ENCODE results near the gene MMP24.

MMP24 gene

GRCh38 chr20:35281506-35282101 is 55.1 kb downstream of the MMP24 start:
- DNase-seq = no peak

GRCh38 chr20:35283441-35284266 is 57.2 kb downstream of the MMP24 start:
- DNase-seq = no peak

- DNase-seq = peak; percentile 83
Measured at GRCh38 chr20:35284267-35284991, 57.9 kb downstream of the MMP24 start, which contains the start of gene EIF6. TSS of gene EIF6 (minus strand) at chr20:35284772. CDS start at chr20:35284487, 285 bp downstream.

GRCh38 chr20:35284992-35285805 is 58.7 kb downstream of the MMP24 start:
- no peak for DNase-seq

GRCh38 chr20:35285806-35286076 is 59.3 kb downstream of the MMP24 start:
- no peak for DNase-seq

- no peak for DNase-seq
Measured at GRCh38 chr20:35286077-35286898, 59.8 kb downstream of the MMP24 start.

- no peak for DNase-seq
Measured at GRCh38 chr20:35286899-35287508, 60.5 kb downstream of the MMP24 start.

- no peak for DNase-seq
Measured at GRCh38 chr20:35287509-35288324, 61.2 kb downstream of the MMP24 start.

- DNase-seq = no peak
Measured at GRCh38 chr20:35288325-35289060, 62.0 kb downstream of the MMP24 start.

- no peak for DNase-seq
Measured at GRCh38 chr20:35290186-35290886, 63.8 kb downstream of the MMP24 start.

GRCh38 chr20:35290887-35291417 is 64.5 kb downstream of the MMP24 start:
- DNase-seq = no peak

- no peak for DNase-seq
Measured at GRCh38 chr20:35291654-35292503, 65.4 kb downstream of the MMP24 start, which contains the start of gene FAM83C. TSS of gene FAM83C (minus strand) at chr20:35292425. CDS start at chr20:35292304, 121 bp downstream.

GRCh38 chr20:35292504-35293285 is 66.2 kb downstream of the MMP24 start:
- DNase-seq = no peak

GRCh38 chr20:35293303-35294292 is 67.1 kb downstream of the MMP24 start:
- no peak for DNase-seq

- DNase-seq = no peak
Measured at GRCh38 chr20:35294293-35294685, 67.8 kb downstream of the MMP24 start.

- no peak for DNase-seq
Measured at GRCh38 chr20:35295058-35295457, 68.6 kb downstream of the MMP24 start.
